DND-41 (cell line): Measurements from ENCODE around the gene JAK2.

Source experiments
- EZH2 ChIP-seq: IDR thresholded peaks from 3 replicates; pipeline ENCODE4 v1.6.1; 2012; ENCODE audit warnings: borderline replicate concordance, low read depth, mild to moderate bottlenecking, moderate library complexity, low read length, inconsistent platforms; ENCODE audit not compliant: severe bottlenecking
- TF ChIP-seq, protein P1 (sequence below): IDR thresholded peaks from 2 replicates; pipeline ENCODE4 v1.5.1; 2012; ENCODE audit warnings: borderline replicate concordance, low read length, moderate library complexity, mild to moderate bottlenecking; ENCODE audit not compliant: poor library complexity, severe bottlenecking; ENCODE audit errors: extremely low read depth

DNA sequence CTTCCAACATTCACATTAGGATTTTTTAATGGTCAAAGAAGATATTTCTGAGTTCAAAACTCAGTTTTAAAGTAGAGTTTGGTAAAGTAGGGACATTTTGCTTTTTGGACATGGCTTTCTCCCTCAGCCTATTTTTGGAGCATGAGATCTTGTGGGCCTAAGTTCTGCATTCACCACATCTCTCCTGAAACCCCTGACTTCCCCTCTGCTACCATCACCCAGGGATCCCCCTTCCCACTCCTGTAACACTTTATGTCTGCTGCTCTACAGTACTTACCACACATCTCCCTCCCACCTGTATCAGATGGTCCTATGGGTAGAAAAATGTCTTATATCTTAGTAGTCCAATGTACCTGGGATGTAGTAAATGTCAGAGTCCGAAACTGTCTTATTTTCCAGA, 48.2 kb upstream of the JAK2 start:
- TF ChIP-seq, protein P1, sequence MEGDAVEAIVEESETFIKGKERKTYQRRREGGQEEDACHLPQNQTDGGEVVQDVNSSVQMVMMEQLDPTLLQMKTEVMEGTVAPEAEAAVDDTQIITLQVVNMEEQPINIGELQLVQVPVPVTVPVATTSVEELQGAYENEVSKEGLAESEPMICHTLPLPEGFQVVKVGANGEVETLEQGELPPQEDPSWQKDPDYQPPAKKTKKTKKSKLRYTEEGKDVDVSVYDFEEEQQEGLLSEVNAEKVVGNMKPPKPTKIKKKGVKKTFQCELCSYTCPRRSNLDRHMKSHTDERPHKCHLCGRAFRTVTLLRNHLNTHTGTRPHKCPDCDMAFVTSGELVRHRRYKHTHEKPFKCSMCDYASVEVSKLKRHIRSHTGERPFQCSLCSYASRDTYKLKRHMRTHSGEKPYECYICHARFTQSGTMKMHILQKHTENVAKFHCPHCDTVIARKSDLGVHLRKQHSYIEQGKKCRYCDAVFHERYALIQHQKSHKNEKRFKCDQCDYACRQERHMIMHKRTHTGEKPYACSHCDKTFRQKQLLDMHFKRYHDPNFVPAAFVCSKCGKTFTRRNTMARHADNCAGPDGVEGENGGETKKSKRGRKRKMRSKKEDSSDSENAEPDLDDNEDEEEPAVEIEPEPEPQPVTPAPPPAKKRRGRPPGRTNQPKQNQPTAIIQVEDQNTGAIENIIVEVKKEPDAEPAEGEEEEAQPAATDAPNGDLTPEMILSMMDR, result no peak
- no peak for TF ChIP-seq EZH2
